Measurements from ENCODE around the gene CRYBA4. TPM values are rescaled to one million over a fixed set of nuclear protein-coding genes. Genes with fewer than 3 reads are reported as not detected.

The CRYBA4 gene
- total and polyA plus RNA-seq, 2 experiments from 2014 or later: 1.5 TPM; not detected in 1

- Mint-ChIP-seq H3K4me1 (peaks cover 48% of the 10 kb centered on the region), H3K4me3 (no peak overlapping the region), H3K9me3 (no peaks in the 10 kb centered on the region), H3K27ac (no peak overlapping the region), H3K36me3 (ENCODE audit: low read depth) (peaks cover 24% of the 10 kb centered on the region), H3K27me3 (ENCODE audit: insufficient read depth, low read depth, poor library complexity) (peaks cover 26% of the 10 kb centered on the region)
- peaks cover 34% of the 10 kb centered on the region for H3F3A ChIP-seq (replicated peaks; ENCODE audit: low read depth)
- peak; percentile 93 to 94 for TF ChIP-seq CTCF (conservative IDR thresholded peaks at IDR 0.05; ENCODE audit: low read depth in 2 of 2)
- no peak for TF ChIP-seq STAT1 (IDR thresholded peaks at IDR 0.05; ENCODE audit: unreplicated experiment)
- DNase-seq (ENCODE audit: low spot score) (peak; percentile 90), ATAC-seq (peak; percentile 75)
- peaks cover 7% of the 10 kb centered on the region; the same call in 1 of the 2 replicates for H3K9me2 ChIP-seq (ENCODE audit: insufficient read depth)
- no peak overlapping the region for H3K4me2 ChIP-seq
- no peak overlapping the region for H2AFZ ChIP-seq
- H3K36me3 ChIP-seq (ENCODE audit: insufficient read depth): no peaks in the 10 kb centered on the region
- H3K4me3 ChIP-seq: no peak overlapping the region
- peaks cover 13% of the 10 kb centered on the region; the same call in 1 of the 2 replicates for H3K79me2 ChIP-seq (replicated peaks; ENCODE audit: insufficient read depth)
- H3K4me1 ChIP-seq (ENCODE audit: insufficient read depth): peaks cover 31% of the 10 kb centered on the region
- H3K27ac ChIP-seq (ENCODE audit: low read depth): no peak overlapping the region
- 0 out of 2 replicates have a peak, but pooled peaks cover 2% of the 10 kb centered on the region for H4K20me1 ChIP-seq (replicated peaks; ENCODE audit: insufficient read depth)
- H3K27me3 ChIP-seq (ENCODE audit: insufficient read depth): no peaks in the 10 kb centered on the region
Observed at GRCh38 chr22:26679003-26679629, 57.4 kb downstream of the CRYBA4 start.

Small RNA genes lying within 50 kb of the gene (small RNA-seq; reads per million reads assigned to genes)
- gene RF01874 (ENCODE audit: low replicate concordance): not detected

Other genes starting within 250 kb of the CRYBA4 start
- 9.3 and 10.0 TPM in 2 replicates for gene ASPHD2, start 192.7 kb upstream of the CRYBA4 start, total RNA-seq (2014; rRNA removed; shearing (Covaris generic))
- gene ASPHD2, start 192.7 kb upstream of the CRYBA4 start, polyA plus RNA-seq (2016; fragmentation: Nextera tagmentation; extraction: Ambion mirVana): 6.0 and 8.3 TPM in 2 replicates
- gene HPS4, start 138.2 kb upstream of the CRYBA4 start, total RNA-seq (2014; rRNA removed; shearing (Covaris generic)): 36.9 and 49.4 TPM in 2 replicates
- gene HPS4, start 138.2 kb upstream of the CRYBA4 start, polyA plus RNA-seq (2016; fragmentation: Nextera tagmentation; extraction: Ambion mirVana): 17.8 and 20.3 TPM in 2 replicates
- 17.8 and 34.4 TPM in 2 replicates for gene SRRD, start 138.1 kb upstream of the CRYBA4 start, total RNA-seq (2014; rRNA removed; shearing (Covaris generic))
- gene SRRD, start 138.1 kb upstream of the CRYBA4 start, polyA plus RNA-seq (2016; fragmentation: Nextera tagmentation; extraction: Ambion mirVana): 17.8 and 23.2 TPM in 2 replicates
- gene TFIP11, start 109.5 kb upstream of the CRYBA4 start, total RNA-seq (2014; rRNA removed; shearing (Covaris generic)): 25.6 and 26.2 TPM in 2 replicates
- 17.1 and 20.4 TPM in 2 replicates for gene TFIP11, start 109.5 kb upstream of the CRYBA4 start, polyA plus RNA-seq (2016; fragmentation: Nextera tagmentation; extraction: Ambion mirVana)
- gene TPST2, start 31.8 kb upstream of the CRYBA4 start, total RNA-seq (2014; rRNA removed; shearing (Covaris generic)): 106 and 127 TPM in 2 replicates
- 37.9 and 43.1 TPM in 2 replicates for gene TPST2, start 31.8 kb upstream of the CRYBA4 start, polyA plus RNA-seq (2016; fragmentation: Nextera tagmentation; extraction: Ambion mirVana)
- gene CRYBB1, start 3.9 kb upstream of the CRYBA4 start, total RNA-seq (2014; rRNA removed; shearing (Covaris generic)): 1.6 and 2.4 TPM in 2 replicates
- 3.0 and 3.7 TPM in 2 replicates for gene CRYBB1, start 3.9 kb upstream of the CRYBA4 start, polyA plus RNA-seq (2016; fragmentation: Nextera tagmentation; extraction: Ambion mirVana)
- 51.4 and 63.6 TPM in 2 replicates for gene MIAT, start 35.6 kb downstream of the CRYBA4 start, total RNA-seq (2014; rRNA removed; shearing (Covaris generic))
- gene MIAT, start 35.6 kb downstream of the CRYBA4 start, polyA plus RNA-seq (2016; fragmentation: Nextera tagmentation; extraction: Ambion mirVana): 8.2 and 10.0 TPM in 2 replicates

All from GM23338 (cell line).